GM21825 (cell line): ENCODE data around the gene SURF4.
"Not testable (repeated sequence)": the region's sequence is repeated elsewhere in the genome, so short reads cannot be mapped to it uniquely, and the experiment has no call there.

Experiments used
- ATAC-seq: cut with Tn5 transposase; IDR thresholded peaks from one replicate; pipeline ENCODE4 v1.9.1; 2021; ENCODE audit warnings: mild to moderate bottlenecking, moderate library complexity; ENCODE audit not compliant: unreplicated experiment

SURF4 gene

GRCh38 chr9:133397895-133398294, 22.0 kb upstream of the SURF4 start:
- ATAC-seq: no peak

- ATAC-seq: no peak
These were observed 21.5 kb upstream of the SURF4 start for GRCh38 chr9:133397370-133397769.

- no peak for ATAC-seq
These were observed 21.1 kb upstream of the SURF4 start for GRCh38 chr9:133396952-133397351.

GRCh38 chr9:133394687-133395271, 18.9 kb upstream of the SURF4 start:
- no peak for ATAC-seq

- no peak for ATAC-seq
These were observed 17.5 kb upstream of the SURF4 start for GRCh38 chr9:133393399-133393798.

GRCh38 chr9:133392308-133392707, 16.4 kb upstream of the SURF4 start:
- ATAC-seq: not testable (repeated sequence)

GRCh38 chr9:133391449-133391848, 15.6 kb upstream of the SURF4 start:
- not testable (repeated sequence) for ATAC-seq

- ATAC-seq: no peak
These were observed 14.9 kb upstream of the SURF4 start for GRCh38 chr9:133390713-133391112.

GRCh38 chr9:133389562-133389961, 13.7 kb upstream of the SURF4 start:
- ATAC-seq: no peak

- no peak for ATAC-seq
These were observed 13.2 kb upstream of the SURF4 start for GRCh38 chr9:133389025-133389557.

GRCh38 chr9:133387680-133388079, 11.8 kb upstream of the SURF4 start:
- no peak for ATAC-seq

- no peak for ATAC-seq
These were observed 10.5 kb upstream of the SURF4 start for GRCh38 chr9:133386338-133386737.

- ATAC-seq: no peak
These were observed 9.6 kb upstream of the SURF4 start for GRCh38 chr9:133385452-133385851.

- no peak for ATAC-seq
These were observed 9.0 kb upstream of the SURF4 start for GRCh38 chr9:133384736-133385321.

GRCh38 chr9:133383438-133383837, 7.6 kb upstream of the SURF4 start:
- ATAC-seq: no peak

- ATAC-seq: no peak
These were observed 6.8 kb upstream of the SURF4 start for GRCh38 chr9:133382507-133383141.

- ATAC-seq: no peak
These were observed 4.9 kb upstream of the SURF4 start for GRCh38 chr9:133380734-133381133.

GRCh38 chr9:133379153-133380086, 3.6 kb upstream of the SURF4 start:
- no peak for ATAC-seq

GRCh38 chr9:133378408-133378962, 2.6 kb upstream of the SURF4 start:
- ATAC-seq: no peak

GRCh38 chr9:133377721-133378216, 1.9 kb upstream of the SURF4 start:
- ATAC-seq: no peak

- not testable (repeated sequence) for ATAC-seq
These were observed 1.4 kb upstream of the SURF4 start for GRCh38 chr9:133377280-133377679.
